HCT116 (cell line): Measurements from ENCODE around the gene NPDC1.

ENCODE experiments used
- CTCF ChIP-seq, 3 experiments: fragments of 200-600 bp in 1 of 3; sonication (generic) in 1 of 3; IDR thresholded peaks in 2 of 3; conservative IDR thresholded peaks in 1 of 3; 2 replicates each; pipeline ENCODE4 v1.5.1; 2012 to 2017; ENCODE audit warnings: low read depth in 2 of 3, low read length in 2 of 3, antibody characterized with exemption in 1 of 3, borderline replicate concordance in 1 of 3, control low read depth in 1 of 3, mild to moderate bottlenecking in 1 of 3, mixed read lengths in 1 of 3, mixed run types in 1 of 3, moderate library complexity in 1 of 3; ENCODE audit not compliant: insufficient read depth in 1 of 3
- EGR1 ChIP-seq: IDR thresholded peaks from 2 replicates; pipeline ENCODE4 v1.6.1; 2012; ENCODE audit warnings: low read depth
- MAX ChIP-seq: IDR thresholded peaks from 2 replicates; pipeline ENCODE4 v1.6.1; 2012
- SIN3A ChIP-seq: IDR thresholded peaks from 2 replicates; pipeline ENCODE4 v1.6.1; 2012; ENCODE audit warnings: low read depth
- ZBTB33 ChIP-seq: IDR thresholded peaks from 2 replicates; pipeline ENCODE4 v1.6.1; 2011; ENCODE audit warnings: mild to moderate bottlenecking, low read length, moderate library complexity; ENCODE audit not compliant: insufficient replicate concordance; ENCODE audit errors: extremely low read depth

- TF ChIP-seq ZBTB33 (no peak), CTCF (IDR thresholded peaks at IDR 0.05 in 2 of 3, conservative IDR thresholded peaks at IDR 0.05 in 1 of 3; ENCODE audit: borderline replicate concordance in 1 of 3, insufficient read depth in 1 of 3, low read depth in 2 of 3, low read length in 2 of 3) (no peak), SIN3A (no peak), EGR1 (no peak), MAX (no peak)
Observed at GRCh38 chr9:137017071-137017470, 28.9 kb downstream of the NPDC1 start.
